Ovary (tissue), 3 donors: ENCODE measurements around the gene CSF1R.

Source experiments
- CTCF ChIP-seq, 3 donors: fragments of 450-650 bp in 2 of 3; fragments of 200-600 bp in 1 of 3; IDR thresholded peaks; one replicate each; pipeline versions ENCODE4 v1.5.1 to v1.8.0; 2016 to 2022; ENCODE audit warnings: antibody characterized with exemption in 3 of 3, mild to moderate bottlenecking in 1 of 3
- EP300 ChIP-seq: sonication (generic); formaldehyde crosslinking; IDR thresholded peaks from one replicate; pipeline ENCODE4 v1.6.1; 2017; ENCODE audit warnings: antibody characterized with exemption
- POLR2A ChIP-seq: fragments of 450-650 bp; IDR thresholded peaks from one replicate; pipeline ENCODE4 v1.6.1; 2017; ENCODE audit warnings: antibody characterized with exemption, mild to moderate bottlenecking, moderate library complexity
- donor health status: DM: no; HTN: no; CAD: no.

- TF ChIP-seq POLR2A (no peak), EP300 (no peak), CTCF (IDR thresholded peaks at IDR 0.05) (no peak)
Observed at GRCh38 chr5:150067405-150067960, 18.9 kb downstream of the CSF1R start.
